Left ventricle myocardium inferior (tissue), 1 donor: ENCODE measurements around the gene JAKMIP1. TPM values are rescaled to one million over a fixed set of nuclear protein-coding genes. Genes with fewer than 3 reads are reported as not detected.

ENCODE experiments used
- DNase-seq: peaks from one replicate; pipeline ENCODE4 v3.0.0-alpha.2; 2020
- H3K27ac ChIP-seq: fragments of 200-600 bp; replicated peaks from 2 replicates; pipeline ENCODE4 v1.8.0; 2021
- H3K27me3 ChIP-seq: fragments of 200-600 bp; 2 replicates; pipeline ENCODE4 v1.8.0; 2021; ENCODE audit warnings: low read depth
- H3K36me3 ChIP-seq: fragments of 200-600 bp; 2 replicates; pipeline ENCODE4 v1.8.0; 2021
- H3K4me1 ChIP-seq: fragments of 200-600 bp; 2 replicates; pipeline ENCODE4 v1.8.0; 2021
- H3K4me3 ChIP-seq: fragments of 200-600 bp; 2 replicates; pipeline ENCODE4 v1.8.0; 2021; ENCODE audit warnings: mild to moderate bottlenecking, moderate library complexity
- H3K9me3 ChIP-seq: fragments of 200-600 bp; replicated peaks from 2 replicates; pipeline ENCODE4 v1.8.0; 2021
- CTCF ChIP-seq: fragments of 200-600 bp; IDR thresholded peaks from 2 replicates; pipeline ENCODE4 v1.8.0; 2021; ENCODE audit warnings: antibody characterized with exemption, mild to moderate bottlenecking, borderline replicate concordance
- intact Hi-C: fragments of 100-400 bp; cut with micrococcal nuclease; formaldehyde crosslinking; loops from one replicate; pipeline ENCODE4 v1.11.0; 2022
- total RNA-seq: library from RNA; stranded (reverse); fragmentation: NEBNext Ultra II Directional; extraction: Animal tissue kit (Norgen Biotek cat#: 25700); gene quantifications from one replicate; pipeline ENCODE4 v1.2.1, GENCODE V29; 2021
- donor health status: DM: no; HTN: yes; CAD: no; lungs with severe emphysema.

The JAKMIP1 gene
- total RNA-seq, 1 donor from 2014 or later, result not detected

GRCh38 chr4:6041800-6042199, 158.5 kb downstream of the JAKMIP1 start:
- no peak for DNase-seq
- H3K9me3 ChIP-seq, result no peaks in the 10 kb centered on the region
- no peaks in the 10 kb centered on the region for H3K4me1 ChIP-seq
- H3K27ac ChIP-seq, result no peak overlapping the region
- intact Hi-C loops, result no loop called here
- no peak overlapping the region for H3K4me3 ChIP-seq
- TF ChIP-seq CTCF, result no peak
- H3K36me3 ChIP-seq, result no peaks in the 10 kb centered on the region
- peaks cover 70% of the 10 kb centered on the region for H3K27me3 ChIP-seq

GRCh38 chr4:6038711-6039110, 161.6 kb downstream of the JAKMIP1 start:
- DNase-seq, result no peak
- intact Hi-C loops, result no loop called here
- H3K9me3 ChIP-seq, result no peaks in the 10 kb centered on the region
- no peak overlapping the region for H3K4me3 ChIP-seq
- H3K27ac ChIP-seq, result no peak overlapping the region
- H3K4me1 ChIP-seq, result no peaks in the 10 kb centered on the region
- H3K36me3 ChIP-seq, result no peaks in the 10 kb centered on the region
- no peak for TF ChIP-seq CTCF
- H3K27me3 ChIP-seq, result peaks cover 39% of the 10 kb centered on the region

- Histone ChIP-seq H3K27ac (no peak overlapping the region), H3K36me3 (no peaks in the 10 kb centered on the region), H3K4me3 (no peak overlapping the region), H3K4me1 (no peaks in the 10 kb centered on the region), H3K27me3 (peaks cover 14% of the 10 kb centered on the region), H3K9me3 (no peaks in the 10 kb centered on the region)
- DNase-seq, result no peak
- intact Hi-C loops, result no loop called here
- no peak for TF ChIP-seq CTCF
These were observed 164.6 kb downstream of the JAKMIP1 start for GRCh38 chr4:6035786-6036185.

GRCh38 chr4:6033381-6033780, 167.0 kb downstream of the JAKMIP1 start:
- H3K4me1 ChIP-seq, result no peaks in the 10 kb centered on the region
- H3K9me3 ChIP-seq, result no peaks in the 10 kb centered on the region
- intact Hi-C loops, result no loop called here
- peaks cover 29% of the 10 kb centered on the region for H3K27me3 ChIP-seq
- no peak for DNase-seq
- no peaks in the 10 kb centered on the region for H3K36me3 ChIP-seq
- H3K27ac ChIP-seq, result no peak overlapping the region
- H3K4me3 ChIP-seq, result no peak overlapping the region
- no peak for TF ChIP-seq CTCF

GRCh38 chr4:6032249-6033244, 167.8 kb downstream of the JAKMIP1 start:
- H3K4me1 ChIP-seq, result no peaks in the 10 kb centered on the region
- H3K36me3 ChIP-seq, result no peaks in the 10 kb centered on the region
- H3K4me3 ChIP-seq, result no peak overlapping the region
- H3K27me3 ChIP-seq, result peaks cover 37% of the 10 kb centered on the region
- no peaks in the 10 kb centered on the region for H3K9me3 ChIP-seq
- no peak for DNase-seq
- intact Hi-C loops, result no loop called here
- no peak for TF ChIP-seq CTCF
- H3K27ac ChIP-seq, result no peak overlapping the region
